IPS-20b (cell line): ENCODE measurements around the gene AICDA.
"Not testable (repeated sequence)": the region's sequence is repeated elsewhere in the genome, so short reads cannot be mapped to it uniquely, and the experiment has no call there.

ENCODE experiments used
- H3K27ac ChIP-seq: one replicate; pipeline ENCODE4 v1.5.1; 2013; ENCODE audit warnings: low read length
- H3K27me3 ChIP-seq: 2 replicates; pipeline ENCODE4 v1.6.1; 2013; ENCODE audit warnings: mild to moderate bottlenecking, low read length, inconsistent platforms; ENCODE audit not compliant: insufficient read depth
- H3K36me3 ChIP-seq: 2 replicates; pipeline ENCODE4 v1.6.1; 2013; ENCODE audit warnings: low read depth, mild to moderate bottlenecking, inconsistent platforms, low read length, moderate library complexity; ENCODE audit not compliant: insufficient read depth
- H3K4me1 ChIP-seq: 2 replicates; pipeline ENCODE4 v1.6.1; 2013; ENCODE audit warnings: mild to moderate bottlenecking, control low read depth, inconsistent platforms, low read length, moderate library complexity; ENCODE audit not compliant: insufficient read depth
- H3K4me3 ChIP-seq: 2 replicates; pipeline ENCODE4 v1.5.1; 2013; ENCODE audit warnings: mild to moderate bottlenecking, low read length, inconsistent platforms
- H3K9ac ChIP-seq: 2 replicates; pipeline ENCODE4 v1.6.1; 2013; ENCODE audit warnings: low read depth, mild to moderate bottlenecking, inconsistent platforms, low read length, moderate library complexity
- H3K9me3 ChIP-seq: 2 replicates; pipeline ENCODE4 v1.6.1; 2013; ENCODE audit warnings: mild to moderate bottlenecking, low read depth, low read length, inconsistent platforms; ENCODE audit not compliant: insufficient read depth

Gene AICDA

DNA sequence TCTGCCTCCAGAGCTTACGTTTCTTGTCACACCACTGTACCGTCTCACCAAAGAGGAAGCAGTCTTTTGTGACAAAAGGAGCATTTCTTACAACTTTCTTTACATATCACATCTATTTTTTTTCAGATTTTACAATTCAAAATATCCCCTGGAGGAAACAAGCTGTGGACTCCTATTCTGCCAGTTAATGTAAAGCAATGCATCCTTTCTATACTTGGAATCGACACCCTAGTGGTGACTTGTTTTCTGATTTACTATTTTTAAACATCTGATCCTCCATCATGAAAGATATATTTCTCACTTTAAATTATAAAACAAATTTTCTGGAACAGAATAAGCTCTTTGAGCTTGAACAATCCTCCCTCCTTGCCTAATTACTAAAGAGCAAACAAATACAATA is 34.8 kb downstream of the AICDA start:
- H3K36me3 ChIP-seq, result no peaks in the 10 kb centered on the region
- no peak overlapping the region for H3K27ac ChIP-seq
- H3K4me1 ChIP-seq, result no peaks in the 10 kb centered on the region
- H3K4me3 ChIP-seq, result no peak overlapping the region
- no peak overlapping the region for H3K9ac ChIP-seq
- H3K9me3 ChIP-seq, result no peaks in the 10 kb centered on the region
- H3K27me3 ChIP-seq, result no peaks in the 10 kb centered on the region

GRCh38 chr12:8572507-8572906 is 40.2 kb downstream of the AICDA start:
- no peaks in the 10 kb centered on the region for H3K9me3 ChIP-seq
- H3K36me3 ChIP-seq, result no peaks in the 10 kb centered on the region
- H3K27me3 ChIP-seq, result no peaks in the 10 kb centered on the region
- no peak overlapping the region for H3K4me3 ChIP-seq
- no peak overlapping the region for H3K27ac ChIP-seq
- H3K4me1 ChIP-seq, result no peaks in the 10 kb centered on the region; the same call in 1 of the 2 replicates
- no peak overlapping the region for H3K9ac ChIP-seq

GRCh38 chr12:8566525-8566924 is 46.1 kb downstream of the AICDA start:
- H3K36me3 ChIP-seq, result no peaks in the 10 kb centered on the region
- no peak overlapping the region for H3K4me3 ChIP-seq
- H3K27me3 ChIP-seq, result no peaks in the 10 kb centered on the region
- H3K27ac ChIP-seq, result no peak overlapping the region
- H3K4me1 ChIP-seq, result peaks cover 15% of the 10 kb centered on the region; the same call in 1 of the 2 replicates
- H3K9ac ChIP-seq, result no peak overlapping the region
- peaks cover 7% of the 10 kb centered on the region for H3K9me3 ChIP-seq

- H3K4me3 ChIP-seq, H3K36me3 ChIP-seq, H3K9ac ChIP-seq, H3K27me3 ChIP-seq, H3K27ac ChIP-seq, H3K9me3 ChIP-seq: not testable (repeated sequence)
- H3K4me1 ChIP-seq, result peaks cover 15% of the 10 kb centered on the region; the same call in 1 of the 2 replicates
These were observed 46.6 kb downstream of the AICDA start for GRCh38 chr12:8566052-8566451.

DNA sequence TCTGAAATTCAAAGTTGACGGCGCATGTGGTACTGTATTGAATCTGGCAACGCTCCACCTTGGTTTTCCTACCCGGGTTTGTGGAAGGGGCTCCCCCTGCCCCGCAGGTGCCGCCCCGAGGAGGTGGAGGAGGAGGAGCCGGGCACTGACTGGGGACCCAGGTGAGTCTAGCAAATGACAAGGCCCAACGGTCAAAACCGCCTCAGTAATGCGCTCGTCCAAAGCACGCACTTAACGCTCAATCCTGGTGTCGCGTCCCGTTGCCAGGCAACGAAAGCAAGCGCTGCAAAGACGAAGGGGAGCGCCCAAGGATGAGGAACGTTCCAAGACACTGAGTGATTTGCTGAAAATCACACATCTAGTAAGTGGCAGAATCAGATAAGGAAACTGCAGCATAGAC is 48.0 kb downstream of the AICDA start:
- no peak overlapping the region for H3K27ac ChIP-seq
- H3K27me3 ChIP-seq, result no peaks in the 10 kb centered on the region
- peaks cover 7% of the 10 kb centered on the region for H3K9me3 ChIP-seq
- H3K9ac ChIP-seq, result no peak overlapping the region
- peaks cover 15% of the 10 kb centered on the region; the same call in 1 of the 2 replicates for H3K4me1 ChIP-seq
- no peak overlapping the region for H3K4me3 ChIP-seq
- H3K36me3 ChIP-seq, result no peaks in the 10 kb centered on the region

- no peak overlapping the region for H3K27ac ChIP-seq
- H3K27me3 ChIP-seq, result no peaks in the 10 kb centered on the region
- H3K9ac ChIP-seq, result peak overlapping the region; percentile 13; the same call in 1 of the 2 replicates
- no peaks in the 10 kb centered on the region for H3K36me3 ChIP-seq
- peaks cover 7% of the 10 kb centered on the region for H3K9me3 ChIP-seq
- H3K4me1 ChIP-seq, result peaks cover 15% of the 10 kb centered on the region; the same call in 1 of the 2 replicates
- H3K4me3 ChIP-seq, result peak overlapping the region; percentile 21; the same call in 1 of the 2 replicates
These were observed 49.3 kb downstream of the AICDA start for GRCh38 chr12:8563356-8563755.

- H3K4me3 ChIP-seq, result peak overlapping the region; percentile 7; the same call in 1 of the 2 replicates
- no peak overlapping the region for H3K9ac ChIP-seq
- H3K36me3 ChIP-seq, result no peaks in the 10 kb centered on the region
- peaks cover 7% of the 10 kb centered on the region for H3K9me3 ChIP-seq
- peaks cover 15% of the 10 kb centered on the region; the same call in 1 of the 2 replicates for H3K4me1 ChIP-seq
- no peaks in the 10 kb centered on the region for H3K27me3 ChIP-seq
- no peak overlapping the region for H3K27ac ChIP-seq
These were observed 50.3 kb downstream of the AICDA start for GRCh38 chr12:8562310-8562709.

GRCh38 chr12:8561011-8561410 is 51.6 kb downstream of the AICDA start:
- Histone ChIP-seq H3K4me3 (no peak overlapping the region), H3K27me3 (no peaks in the 10 kb centered on the region), H3K4me1 (peaks cover 15% of the 10 kb centered on the region; the same call in 1 of the 2 replicates), H3K9me3 (peaks cover 7% of the 10 kb centered on the region), H3K36me3 (no peaks in the 10 kb centered on the region), H3K9ac (no peak overlapping the region), H3K27ac (no peak overlapping the region)

GRCh38 chr12:8559676-8560075 is 53.0 kb downstream of the AICDA start:
- Histone ChIP-seq H3K9me3 (peaks cover 7% of the 10 kb centered on the region), H3K4me1 (peaks cover 14% of the 10 kb centered on the region; the same call in 1 of the 2 replicates), H3K9ac (no peak overlapping the region), H3K27me3 (no peaks in the 10 kb centered on the region), H3K27ac (no peak overlapping the region), H3K36me3 (no peaks in the 10 kb centered on the region), H3K4me3 (no peak overlapping the region)

- no peak overlapping the region for H3K27ac ChIP-seq
- H3K9ac ChIP-seq, result no peak overlapping the region
- H3K4me3 ChIP-seq, result no peak overlapping the region
- no peaks in the 10 kb centered on the region for H3K9me3 ChIP-seq
- no peaks in the 10 kb centered on the region for H3K27me3 ChIP-seq
- H3K36me3 ChIP-seq, result no peaks in the 10 kb centered on the region
- peaks cover 5% of the 10 kb centered on the region; the same call in 1 of the 2 replicates for H3K4me1 ChIP-seq
These were observed 56.0 kb downstream of the AICDA start for GRCh38 chr12:8556531-8557097.

GRCh38 chr12:8554451-8555195 is 58.0 kb downstream of the AICDA start:
- no peaks in the 10 kb centered on the region for H3K36me3 ChIP-seq
- H3K4me1 ChIP-seq, result peaks cover 5% of the 10 kb centered on the region; the same call in 1 of the 2 replicates
- H3K4me3 ChIP-seq, result no peak overlapping the region
- H3K9me3 ChIP-seq, result no peaks in the 10 kb centered on the region
- no peak overlapping the region for H3K9ac ChIP-seq
- H3K27me3 ChIP-seq, result no peaks in the 10 kb centered on the region
- H3K27ac ChIP-seq, result no peak overlapping the region

DNA sequence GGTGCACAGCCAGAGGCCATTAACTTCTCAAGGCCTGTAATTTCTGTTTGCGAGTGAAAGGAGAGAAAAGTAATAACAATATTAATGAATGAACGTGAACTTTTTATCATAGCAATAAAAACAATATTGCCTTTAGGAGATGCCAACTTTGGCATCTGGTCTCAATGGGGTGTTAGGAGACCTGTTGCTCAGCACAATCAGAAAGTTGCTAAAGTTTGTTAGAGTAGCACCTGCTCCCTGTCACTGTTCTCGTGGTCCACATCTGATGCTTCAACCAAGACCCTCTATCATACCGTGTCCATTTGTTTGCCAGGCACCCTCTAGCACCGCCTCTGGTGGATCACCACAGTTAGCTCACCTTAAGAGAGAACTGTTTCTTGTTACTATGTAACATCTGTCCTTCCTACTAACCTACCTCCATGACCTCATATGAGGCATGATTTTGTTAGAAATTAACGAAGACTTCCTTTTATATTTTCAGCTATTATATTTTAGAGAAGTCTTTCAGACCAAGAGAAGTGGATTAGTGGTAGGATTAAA is 59.5 kb downstream of the AICDA start:
- peaks cover 5% of the 10 kb centered on the region; the same call in 1 of the 2 replicates for H3K4me1 ChIP-seq
- H3K4me3 ChIP-seq, result no peak overlapping the region
- no peaks in the 10 kb centered on the region for H3K27me3 ChIP-seq
- H3K27ac ChIP-seq, result no peak overlapping the region
- no peaks in the 10 kb centered on the region for H3K36me3 ChIP-seq
- H3K9ac ChIP-seq, result no peak overlapping the region
- no peaks in the 10 kb centered on the region for H3K9me3 ChIP-seq
